ENCODE data around the gene NAA16. TPM values are rescaled to one million over a fixed set of nuclear protein-coding genes. Genes with fewer than 3 reads are reported as not detected.

NAA16 gene
- total and polyA plus RNA-seq, 4 donors: 5.0 to 65.6 (median 16.4) TPM

GRCh38 chr13:41382431-41382830, 71.4 kb downstream of the NAA16 start:
- Histone ChIP-seq H3K27ac (ENCODE audit: low read depth in 1 of 2, low read length in 1 of 2) (no peak overlapping the region), H3K9ac (ENCODE audit: insufficient read depth in 1 of 2, low read length in 2 of 2) (no peak overlapping the region), H3K36me3 (ENCODE audit: control insufficient read depth in 4 of 4, insufficient read depth in 4 of 4, low read length in 4 of 4) (no peaks in the 10 kb centered on the region), H3K27me3 (ENCODE audit: control insufficient read depth in 3 of 3, insufficient read depth in 3 of 3, low read length in 2 of 3) (no peaks in the 10 kb centered on the region), H3K9me3 (ENCODE audit: control insufficient read depth in 4 of 4, insufficient read depth in 3 of 4, low read length in 3 of 4) (no peaks in the 10 kb centered on the region), H3K4me3 (no peak overlapping the region), H3K4me1 (ENCODE audit: control insufficient read depth in 5 of 5, insufficient read depth in 5 of 5, low read length in 5 of 5) (no peaks in the 10 kb centered on the region)
- DNase-seq (no peak), ATAC-seq (ENCODE audit: insufficient read depth, low FRiP score) (no peak)
- no peak for TF ChIP-seq CTCF (IDR thresholded peaks at IDR 0.05; ENCODE audit: control extremely low read depth, extremely low read depth)
- WGBS, 2 donors: 63 to 76% methylated on average over 4 of the region's 4 CpGs

GRCh38 chr13:41383386-41383785, 72.3 kb downstream of the NAA16 start:
- DNase-seq: no peak
- no peak for ATAC-seq (ENCODE audit: insufficient read depth, low FRiP score)
- WGBS, 2 donors: 26 to 29% methylated on average over 3 of the region's 3 CpGs
- H3K9me3 ChIP-seq (ENCODE audit: control insufficient read depth in 4 of 4, insufficient read depth in 3 of 4, low read length in 3 of 4): no peaks in the 10 kb centered on the region
- no peak overlapping the region for H3K4me3 ChIP-seq
- H3K36me3 ChIP-seq (ENCODE audit: control insufficient read depth in 4 of 4, insufficient read depth in 4 of 4, low read length in 4 of 4): no peaks in the 10 kb centered on the region
- H3K4me1 ChIP-seq (ENCODE audit: control insufficient read depth in 5 of 5, insufficient read depth in 5 of 5, low read length in 5 of 5): peaks cover 0 to 1% (median 0%) of the 10 kb centered on the region in 5 donors
- H3K9ac ChIP-seq (ENCODE audit: insufficient read depth in 1 of 2, low read length in 2 of 2): no peak overlapping the region
- no peak for TF ChIP-seq CTCF (IDR thresholded peaks at IDR 0.05; ENCODE audit: control extremely low read depth, extremely low read depth)
- no peak overlapping the region for H3K27ac ChIP-seq (ENCODE audit: low read depth in 1 of 2, low read length in 1 of 2)
- H3K27me3 ChIP-seq (ENCODE audit: control insufficient read depth in 3 of 3, insufficient read depth in 3 of 3, low read length in 2 of 3): no peaks in the 10 kb centered on the region

- 89 to 90% methylated on average over 20 of the region's 20 CpGs for WGBS, 2 donors
- Histone ChIP-seq H3K4me3 (no peak overlapping the region), H3K9me3 (ENCODE audit: control insufficient read depth in 4 of 4, insufficient read depth in 3 of 4, low read length in 3 of 4) (no peaks in the 10 kb centered on the region), H3K4me1 (ENCODE audit: control insufficient read depth in 5 of 5, insufficient read depth in 5 of 5, low read length in 5 of 5) (peaks cover 0 to 6% (median 0%) of the 10 kb centered on the region in 5 donors), H3K9ac (ENCODE audit: insufficient read depth in 1 of 2, low read length in 2 of 2) (no peak overlapping the region), H3K27me3 (ENCODE audit: control insufficient read depth in 3 of 3, insufficient read depth in 3 of 3, low read length in 2 of 3) (no peaks in the 10 kb centered on the region), H3K36me3 (ENCODE audit: control insufficient read depth in 4 of 4, insufficient read depth in 4 of 4, low read length in 4 of 4) (no peaks in the 10 kb centered on the region), H3K27ac (ENCODE audit: low read depth in 1 of 2, low read length in 1 of 2) (no peak overlapping the region)
- peak in 2 of 3 donors; percentile 33 to 42 for DNase-seq
- no peak for ATAC-seq (ENCODE audit: insufficient read depth, low FRiP score)
- TF ChIP-seq CTCF (IDR thresholded peaks at IDR 0.05; ENCODE audit: control extremely low read depth, extremely low read depth): no peak
Measured at GRCh38 chr13:41384749-41385503, 73.9 kb downstream of the NAA16 start.

Data from lung (tissue), 12 donors.